Left ventricle myocardium inferior (tissue), 1 donor: Measurements from ENCODE around the gene FBXL16. TPM values are rescaled to one million over a fixed set of nuclear protein-coding genes. Genes with fewer than 3 reads are reported as not detected.

Experiments used
- DNase-seq: peaks from one replicate; pipeline ENCODE4 v3.0.0-alpha.2; 2020
- H3K27ac ChIP-seq: fragments of 200-600 bp; replicated peaks from 2 replicates; pipeline ENCODE4 v1.8.0; 2021
- H3K27me3 ChIP-seq: fragments of 200-600 bp; 2 replicates; pipeline ENCODE4 v1.8.0; 2021; ENCODE audit warnings: low read depth
- H3K36me3 ChIP-seq: fragments of 200-600 bp; 2 replicates; pipeline ENCODE4 v1.8.0; 2021
- H3K4me1 ChIP-seq: fragments of 200-600 bp; 2 replicates; pipeline ENCODE4 v1.8.0; 2021
- H3K4me3 ChIP-seq: fragments of 200-600 bp; 2 replicates; pipeline ENCODE4 v1.8.0; 2021; ENCODE audit warnings: mild to moderate bottlenecking, moderate library complexity
- H3K9me3 ChIP-seq: fragments of 200-600 bp; replicated peaks from 2 replicates; pipeline ENCODE4 v1.8.0; 2021
- intact Hi-C: fragments of 100-400 bp; cut with micrococcal nuclease; formaldehyde crosslinking; loops from one replicate; pipeline ENCODE4 v1.11.0; 2022
- total RNA-seq: library from RNA; stranded (reverse); fragmentation: NEBNext Ultra II Directional; extraction: Animal tissue kit (Norgen Biotek cat#: 25700); gene quantifications from one replicate; pipeline ENCODE4 v1.2.1, GENCODE V29; 2021
- TF ChIP-seq, protein P1 (sequence below): fragments of 200-600 bp; IDR thresholded peaks from 2 replicates; pipeline ENCODE4 v1.8.0; 2021; ENCODE audit warnings: antibody characterized with exemption, mild to moderate bottlenecking, borderline replicate concordance
- donor health status: DM: no; HTN: yes; CAD: no; lungs with severe emphysema.

FBXL16 gene
- total RNA-seq, 1 donor from 2014 or later: 0.08 TPM

DNA sequence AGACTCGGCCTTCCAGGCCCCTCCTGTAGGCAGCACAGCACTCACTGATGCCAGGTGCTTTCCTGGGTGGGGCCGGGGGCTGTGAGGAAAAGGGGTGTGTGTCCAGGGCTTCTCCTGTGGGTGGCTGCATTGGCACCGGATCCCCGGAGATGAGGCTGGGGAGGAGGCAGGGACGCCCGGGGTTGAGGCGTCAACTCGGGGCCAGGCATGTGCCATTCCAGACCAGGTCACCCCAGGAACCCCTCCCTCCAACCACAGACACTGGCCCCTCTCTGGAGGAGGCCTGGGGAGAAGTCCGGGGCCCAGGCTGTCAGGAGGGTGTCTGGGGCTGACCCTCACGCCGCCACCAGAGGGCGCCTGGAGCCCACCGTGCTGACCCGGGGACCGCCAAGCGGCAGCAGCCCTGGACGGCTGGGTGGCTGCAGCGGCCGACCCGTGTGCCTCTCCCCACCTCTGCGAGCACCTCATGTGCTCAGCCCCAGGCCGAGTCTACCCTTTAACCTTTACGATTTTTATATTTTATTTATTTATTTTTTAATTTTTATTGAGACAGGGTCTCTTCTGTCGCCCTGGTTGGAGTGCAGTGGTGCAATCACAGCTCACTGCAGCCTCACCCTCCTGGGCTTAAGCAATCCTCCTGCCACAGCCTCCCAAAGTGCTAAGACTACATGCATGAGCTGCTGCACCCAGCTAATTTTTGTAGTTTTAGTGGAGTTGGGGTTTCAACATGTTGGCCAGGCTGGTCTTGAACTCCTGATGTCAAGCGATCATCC is 6.1 kb upstream of the FBXL16 start:
- Histone ChIP-seq H3K27me3 (peaks cover 49% of the 10 kb centered on the region), H3K9me3 (no peaks in the 10 kb centered on the region), H3K27ac (no peak overlapping the region), H3K36me3 (no peaks in the 10 kb centered on the region), H3K4me1 (peaks cover 30% of the 10 kb centered on the region), H3K4me3 (no peak overlapping the region)
- TF ChIP-seq, protein P1, sequence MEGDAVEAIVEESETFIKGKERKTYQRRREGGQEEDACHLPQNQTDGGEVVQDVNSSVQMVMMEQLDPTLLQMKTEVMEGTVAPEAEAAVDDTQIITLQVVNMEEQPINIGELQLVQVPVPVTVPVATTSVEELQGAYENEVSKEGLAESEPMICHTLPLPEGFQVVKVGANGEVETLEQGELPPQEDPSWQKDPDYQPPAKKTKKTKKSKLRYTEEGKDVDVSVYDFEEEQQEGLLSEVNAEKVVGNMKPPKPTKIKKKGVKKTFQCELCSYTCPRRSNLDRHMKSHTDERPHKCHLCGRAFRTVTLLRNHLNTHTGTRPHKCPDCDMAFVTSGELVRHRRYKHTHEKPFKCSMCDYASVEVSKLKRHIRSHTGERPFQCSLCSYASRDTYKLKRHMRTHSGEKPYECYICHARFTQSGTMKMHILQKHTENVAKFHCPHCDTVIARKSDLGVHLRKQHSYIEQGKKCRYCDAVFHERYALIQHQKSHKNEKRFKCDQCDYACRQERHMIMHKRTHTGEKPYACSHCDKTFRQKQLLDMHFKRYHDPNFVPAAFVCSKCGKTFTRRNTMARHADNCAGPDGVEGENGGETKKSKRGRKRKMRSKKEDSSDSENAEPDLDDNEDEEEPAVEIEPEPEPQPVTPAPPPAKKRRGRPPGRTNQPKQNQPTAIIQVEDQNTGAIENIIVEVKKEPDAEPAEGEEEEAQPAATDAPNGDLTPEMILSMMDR: peak; percentile 99
- intact Hi-C loops: no loop called here
- DNase-seq: peak; percentile 75

DNA sequence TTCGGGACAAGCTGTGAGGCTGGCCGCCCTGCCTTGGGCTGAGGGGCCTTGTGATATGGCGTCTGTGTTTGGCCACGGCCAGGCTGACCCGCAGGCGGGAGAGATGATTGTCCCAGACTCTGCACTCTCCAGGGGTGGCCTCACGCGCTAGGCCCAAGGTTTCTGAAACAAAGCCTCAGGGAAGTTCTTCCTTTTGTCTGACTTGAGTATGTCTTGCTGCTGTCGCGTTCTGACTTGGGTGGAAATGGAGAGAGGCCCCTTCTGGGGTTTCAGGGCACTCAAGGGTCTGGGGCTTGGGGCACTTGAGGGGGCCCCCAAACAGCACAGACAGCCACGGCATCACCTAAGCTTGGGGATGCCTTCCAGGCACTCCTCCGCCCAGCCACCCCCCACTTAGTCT is 5.5 kb upstream of the FBXL16 start:
- TF ChIP-seq, protein P1: no peak
- no peak for DNase-seq
- peaks cover 27% of the 10 kb centered on the region for H3K4me1 ChIP-seq
- no peak overlapping the region for H3K4me3 ChIP-seq
- intact Hi-C loops: no loop called here
- peaks cover 55% of the 10 kb centered on the region for H3K27me3 ChIP-seq
- H3K9me3 ChIP-seq: no peaks in the 10 kb centered on the region
- no peak overlapping the region for H3K27ac ChIP-seq
- H3K36me3 ChIP-seq: no peaks in the 10 kb centered on the region

DNA sequence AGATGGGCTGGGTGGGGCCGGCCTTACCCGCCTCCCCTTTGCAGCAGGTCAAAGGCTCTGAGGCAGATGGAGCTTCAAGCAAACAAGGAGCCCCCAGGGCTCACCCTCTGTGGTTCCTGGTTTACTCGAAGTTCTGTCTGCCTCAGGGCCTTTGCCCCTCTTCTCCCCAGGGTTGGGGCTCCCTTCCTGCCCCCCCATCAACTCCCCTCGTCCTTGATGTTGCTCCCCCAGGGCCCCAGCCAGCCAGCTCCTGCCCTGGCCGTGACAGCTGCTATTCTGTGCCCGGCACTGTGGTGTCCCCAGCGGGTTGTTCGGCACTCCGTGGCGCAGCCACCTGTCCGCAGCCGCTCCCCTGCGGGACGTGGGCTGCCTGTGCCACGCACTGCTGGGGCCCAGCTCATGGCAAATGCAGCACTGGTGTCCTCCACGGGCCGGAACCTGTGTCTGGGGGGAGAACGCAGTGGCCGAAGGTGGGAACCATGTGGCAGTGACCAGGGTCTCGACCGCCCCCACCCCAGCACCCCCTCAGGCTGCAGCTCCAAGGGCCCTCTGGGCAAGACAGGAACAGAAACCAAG is 5.0 kb upstream of the FBXL16 start:
- Histone ChIP-seq H3K27ac (no peak overlapping the region), H3K9me3 (no peaks in the 10 kb centered on the region), H3K36me3 (no peaks in the 10 kb centered on the region), H3K4me1 (peaks cover 25% of the 10 kb centered on the region), H3K27me3 (peaks cover 59% of the 10 kb centered on the region), H3K4me3 (no peak overlapping the region)
- DNase-seq: no peak
- intact Hi-C loops: no loop called here
- TF ChIP-seq, protein P1: no peak

DNA sequence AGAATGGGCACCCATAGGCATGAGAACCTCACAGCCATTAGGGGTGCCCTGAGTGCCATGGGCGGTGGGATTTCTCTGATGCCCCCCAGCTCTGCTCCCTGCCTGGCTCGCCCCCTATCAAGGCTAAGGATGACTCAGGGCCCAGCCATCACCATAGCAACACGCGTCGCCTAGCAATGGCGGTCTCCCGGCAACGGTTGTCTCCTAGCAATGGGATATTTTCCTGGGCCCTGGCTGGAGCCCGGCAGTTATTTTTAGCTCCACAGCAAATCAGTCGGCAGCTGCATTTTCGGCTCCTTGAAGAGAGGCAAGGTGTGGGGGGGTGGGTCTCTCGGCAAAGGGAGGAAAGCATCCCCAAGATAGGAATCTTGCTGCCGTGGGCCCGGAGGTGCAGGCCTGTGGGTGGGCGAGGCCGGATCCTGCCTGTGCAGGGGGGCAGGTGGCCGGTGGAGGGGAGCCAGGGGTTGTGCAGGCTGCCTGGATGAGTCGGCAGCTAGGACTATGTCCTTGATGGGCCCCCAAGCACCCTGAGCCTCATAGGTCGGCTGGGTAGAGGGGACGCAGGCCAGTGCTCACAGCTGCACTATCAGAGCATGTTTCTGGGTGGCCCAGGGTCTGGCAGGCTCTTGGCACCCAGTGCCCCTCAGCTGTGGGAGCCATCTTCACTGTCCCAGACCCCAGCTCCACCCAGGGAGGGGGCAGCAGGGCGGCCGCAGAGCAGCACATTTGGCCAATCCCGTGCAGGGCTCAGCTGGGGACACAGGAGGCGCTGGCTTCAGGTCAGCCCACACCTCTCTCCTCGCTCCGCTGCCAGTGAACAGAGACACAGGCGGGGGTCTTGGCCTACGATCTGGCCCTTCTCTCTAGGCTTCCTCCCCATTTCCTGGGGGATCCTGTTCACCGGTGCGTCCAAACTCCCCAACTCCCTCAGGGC is 4.2 kb upstream of the FBXL16 start:
- TF ChIP-seq, protein P1: no peak
- no peak overlapping the region for H3K4me3 ChIP-seq
- intact Hi-C loops: no loop called here
- DNase-seq: no peak
- no peaks in the 10 kb centered on the region for H3K9me3 ChIP-seq
- no peaks in the 10 kb centered on the region for H3K36me3 ChIP-seq
- H3K27me3 ChIP-seq: peaks cover 66% of the 10 kb centered on the region
- H3K4me1 ChIP-seq: peaks cover 21% of the 10 kb centered on the region
- no peak overlapping the region for H3K27ac ChIP-seq

- TF ChIP-seq, protein P1: no peak
- Histone ChIP-seq H3K9me3 (no peaks in the 10 kb centered on the region), H3K4me1 (peaks cover 13% of the 10 kb centered on the region), H3K27ac (no peak overlapping the region), H3K36me3 (no peaks in the 10 kb centered on the region), H3K27me3 (peaks cover 75% of the 10 kb centered on the region), H3K4me3 (no peak overlapping the region)
- intact Hi-C loops: no loop called here
- no peak for DNase-seq
Observed at GRCh38 chr16:708959-709358, 3.4 kb upstream of the FBXL16 start.
